H1 (cell line): ENCODE results near the gene GNB5. TPM values are rescaled to one million over a fixed set of nuclear protein-coding genes. Genes with fewer than 3 reads are reported as not detected.

Experiments
- CTCF ChIA-PET: fragments of 300-600 bp; sonication (Branson Sonifier 250); formaldehyde crosslinking; loops from one replicate; lab custom pipeline; 2021; ENCODE audit not compliant: partially characterized antibody; lab: Charles Lee
- POLR2A ChIA-PET: fragments of 300-600 bp; sonication (Branson Sonifier 250); formaldehyde crosslinking; loops from one replicate; lab custom pipeline; 2021; ENCODE audit warnings: inconsistent platforms; ENCODE audit not compliant: partially characterized antibody; lab: Charles Lee
- DNase-seq, 2 experiments: peaks; one replicate each; pipeline versions ENCODE4 v3.0.0 to v3.0.0-alpha.2; 2010 to 2022; ENCODE audit warnings: low spot score in 2 of 2, low read depth in 1 of 2, mixed read lengths in 1 of 2
- FAIRE-seq: peaks from 2 replicates; lab custom pipeline; 2011; peaks lifted over from hg19 to GRCh38; lab: Jason Lieb, UNC
- H2AFZ ChIP-seq: 2 replicates; pipeline ENCODE4 v1.8.1; 2012; ENCODE audit warnings: low read length, inconsistent platforms
- H2AK5ac ChIP-seq: 2 replicates; pipeline ENCODE4 v1.6.1; 2013; ENCODE audit warnings: low read depth, low read length
- H2BK120ac ChIP-seq: replicated peaks from 2 replicates; pipeline ENCODE3; 2013; ENCODE audit warnings: low read depth, low read length, inconsistent platforms
- H2BK12ac ChIP-seq: 2 replicates; pipeline ENCODE4 v1.6.1; 2013; ENCODE audit warnings: low read depth, low read length
- H2BK15ac ChIP-seq: 2 replicates; pipeline ENCODE4 v1.6.1; 2013; ENCODE audit warnings: low read length
- H2BK20ac ChIP-seq: 2 replicates; pipeline ENCODE4 v1.6.1; 2013; ENCODE audit warnings: low read length
- H2BK5ac ChIP-seq: 2 replicates; pipeline ENCODE4 v1.6.1; 2013; ENCODE audit warnings: low read depth, low read length
- H3K14ac ChIP-seq: 2 replicates; pipeline ENCODE4 v1.6.1; 2013; ENCODE audit warnings: inconsistent platforms; ENCODE audit not compliant: insufficient read length
- H3K18ac ChIP-seq: 2 replicates; pipeline ENCODE4 v1.6.1; 2013; ENCODE audit warnings: low read length; ENCODE audit errors: extremely low read depth
- H3K23ac ChIP-seq: 2 replicates; pipeline ENCODE4 v1.6.1; 2013; ENCODE audit warnings: inconsistent platforms; ENCODE audit not compliant: insufficient read length
- H3K23me2 ChIP-seq: 2 replicates; pipeline ENCODE4 v1.6.1; 2013; ENCODE audit warnings: low read depth, low read length
- H3K27ac ChIP-seq: 2 replicates; pipeline ENCODE4 v1.6.1; 2011; ENCODE audit warnings: low read depth, low read length, inconsistent platforms
- H3K27me3 ChIP-seq, 4 experiments: replicated peaks in 1 of 4; 1 replicate in 1 of 4; 2 replicates in 3 of 4; pipeline versions ENCODE4 v1.6.1 to v1.8.1; 2011 to 2013; ENCODE audit warnings: low read length in 3 of 4, mild to moderate bottlenecking in 3 of 4, inconsistent platforms in 2 of 4, mixed read lengths in 2 of 4, moderate library complexity in 1 of 4; ENCODE audit not compliant: control insufficient read depth in 3 of 4, insufficient read depth in 3 of 4; ENCODE audit errors: extremely low read depth in 1 of 4
- H3K36me3 ChIP-seq, 4 experiments: 2 replicates each; pipeline versions ENCODE4 v1.6.1 to v1.8.1; 2011 to 2013; ENCODE audit warnings: mild to moderate bottlenecking in 4 of 4, low read length in 3 of 4, moderate library complexity in 2 of 4, control low read depth in 1 of 4, inconsistent platforms in 1 of 4; ENCODE audit not compliant: insufficient read depth in 4 of 4, control insufficient read depth in 2 of 4
- H3K4ac ChIP-seq: replicated peaks from 2 replicates; pipeline ENCODE3; 2013; ENCODE audit warnings: low read length, low read depth, mixed read lengths, inconsistent platforms; ENCODE audit not compliant: insufficient read length
- H3K4me1 ChIP-seq, 4 experiments: replicated peaks in 1 of 4; 1 replicate in 1 of 4; 2 replicates in 3 of 4; pipeline versions ENCODE4 v1.6.1 to v1.8.1; 2011 to 2013; ENCODE audit warnings: low read length in 3 of 4, inconsistent platforms in 2 of 4, mixed read lengths in 1 of 4; ENCODE audit not compliant: insufficient read depth in 4 of 4, control insufficient read depth in 3 of 4
- H3K4me2 ChIP-seq, 2 experiments: 2 replicates each; pipeline versions ENCODE4 v1.6.1 to v1.8.1; 2011 to 2013; ENCODE audit warnings: low read depth in 2 of 2, low read length in 2 of 2, control low read depth in 1 of 2, inconsistent platforms in 1 of 2, mild to moderate bottlenecking in 1 of 2; ENCODE audit not compliant: insufficient read depth in 1 of 2
- H3K4me3 ChIP-seq, 4 experiments: fragments of 200-600, 300-600 bp in 1 of 4; sonication (generic), shearing (Covaris generic), sonication (Bioruptor Twin) in 1 of 4; 2 replicates each; pipeline versions ENCODE4 v1.5.1 to v1.8.1; 2011 to 2016; ENCODE audit warnings: low read length in 4 of 4, low read depth in 3 of 4, control low read depth in 2 of 4, inconsistent platforms in 2 of 4, mild to moderate bottlenecking in 2 of 4, mixed read lengths in 1 of 4, moderate library complexity in 1 of 4; ENCODE audit not compliant: insufficient read depth in 2 of 4; ENCODE audit errors: extremely low read depth in 1 of 4
- H3K56ac ChIP-seq: replicated peaks from 2 replicates; pipeline ENCODE3; 2013; ENCODE audit warnings: low read depth, mild to moderate bottlenecking, mixed read lengths, low read length, inconsistent platforms; ENCODE audit not compliant: insufficient read length
- H3K79me1 ChIP-seq: 2 replicates; pipeline ENCODE4 v1.6.1; 2013; ENCODE audit warnings: low read depth, low read length, control low read depth
- H3K79me2 ChIP-seq, 2 experiments: 2 replicates each; pipeline versions ENCODE4 v1.6.1 to v1.8.1; 2012 to 2013; ENCODE audit warnings: low read length in 2 of 2, mild to moderate bottlenecking in 2 of 2, inconsistent platforms in 1 of 2; ENCODE audit not compliant: insufficient read depth in 2 of 2, control insufficient read depth in 1 of 2
- H3K9ac ChIP-seq, 4 experiments: replicated peaks in 1 of 4; 1 replicate in 1 of 4; 2 replicates in 3 of 4; pipeline versions ENCODE4 v1.6.1 to v1.8.1; 2011 to 2013; ENCODE audit warnings: low read depth in 3 of 4, low read length in 3 of 4, control low read depth in 2 of 4, mild to moderate bottlenecking in 2 of 4, moderate library complexity in 2 of 4, inconsistent platforms in 1 of 4; ENCODE audit errors: extremely low read depth in 1 of 4
- H3K9me3 ChIP-seq, 2 experiments: 2 replicates each; pipeline versions ENCODE4 v1.6.1 to v1.8.1; 2012 to 2013; ENCODE audit warnings: mild to moderate bottlenecking in 2 of 2, moderate library complexity in 2 of 2, control low read depth in 1 of 2, inconsistent platforms in 1 of 2, low read depth in 1 of 2, low read length in 1 of 2, mixed read lengths in 1 of 2; ENCODE audit not compliant: insufficient read depth in 2 of 2
- H4K20me1 ChIP-seq, 2 experiments: replicated peaks in 1 of 2; 2 replicates each; pipeline versions ENCODE3 to v1.8.1; 2011 to 2013; ENCODE audit warnings: inconsistent platforms in 2 of 2, low read length in 2 of 2, mild to moderate bottlenecking in 1 of 2; ENCODE audit not compliant: insufficient read depth in 2 of 2, control insufficient read depth in 1 of 2
- H4K5ac ChIP-seq: 2 replicates; pipeline ENCODE4 v1.6.1; 2013; ENCODE audit warnings: low read length, low read depth, mixed read lengths, inconsistent platforms; ENCODE audit not compliant: insufficient read length
- H4K8ac ChIP-seq: 2 replicates; pipeline ENCODE4 v1.8.0; 2013; ENCODE audit warnings: mild to moderate bottlenecking, moderate library complexity, low read length, inconsistent platforms; ENCODE audit not compliant: insufficient read depth; ENCODE audit errors: extremely low read depth
- H4K91ac ChIP-seq: replicated peaks from 2 replicates; pipeline ENCODE3; 2013; ENCODE audit warnings: low read length, mixed read lengths, inconsistent platforms; ENCODE audit not compliant: insufficient read length
- ATF2 ChIP-seq: IDR thresholded peaks from 2 replicates; pipeline ENCODE4 v1.6.1; 2012; ENCODE audit warnings: low read length, inconsistent platforms
- BCL11A ChIP-seq, 2 experiments: IDR thresholded peaks; one replicate each; pipeline ENCODE4 v1.6.1; 2011; ENCODE audit warnings: low read depth in 2 of 2, low read length in 2 of 2, mild to moderate bottlenecking in 2 of 2
- CHD1 ChIP-seq: IDR thresholded peaks from 2 replicates; pipeline ENCODE4 v1.6.1; 2012; ENCODE audit warnings: low read depth, low read length, improper control_type of control experiment
- EZH2 ChIP-seq: fragments of 200-600 bp; sonication (generic); IDR thresholded peaks from 2 replicates; pipeline ENCODE4 v1.7.1; 2012; ENCODE audit warnings: low read depth, mild to moderate bottlenecking, moderate library complexity, low read length, inconsistent platforms; ENCODE audit not compliant: severe bottlenecking
- POU5F1 ChIP-seq: IDR thresholded peaks from 2 replicates; pipeline ENCODE4 v1.6.1; 2011; ENCODE audit warnings: low read depth, mild to moderate bottlenecking, low read length, moderate library complexity
- SAP30 ChIP-seq: fragments of 300-600 bp; sonication (generic); IDR thresholded peaks from 2 replicates; pipeline ENCODE4 v1.7.1; 2012; ENCODE audit warnings: low read length, moderate library complexity, mild to moderate bottlenecking, inconsistent platforms; ENCODE audit not compliant: insufficient read depth, insufficient replicate concordance
- WGBS, 2 experiments: shearing (Covaris generic) in 1 of 2; methylation state at CpG; one replicate each; pipeline versions ENCODE4 v1.1.6 to v1.1.7; 2013 to 2015; ENCODE audit warnings: low lambda C conversion rate in 2 of 2, mixed read lengths in 2 of 2, inconsistent platforms in 1 of 2, low coverage in 1 of 2, missing lambda C conversion rate in 1 of 2; ENCODE audit not compliant: insufficient replicate concordance in 2 of 2, insufficient coverage in 1 of 2, insufficient read length in 1 of 2; ENCODE audit errors: extremely low coverage in 1 of 2, missing lambda C conversion rate in 1 of 2; 5-methylcytosine and 5-hydroxymethylcytosine counted together
- polyA plus RNA-seq, 7 experiments: library from polyadenylated mRNA; depleted of rRNA in 3 of 7; stranded (reverse) in 5 of 7; unstranded in 2 of 7; fragments of >200 nt in 5 of 7; fragments of 200-250 nt in 2 of 7; gene quantifications; 1 replicate in 5 of 7; 2 replicates in 1 of 7; 4 replicates in 1 of 7; pipeline versions ENCODE4 v1.2.1 to v1.2.3, GENCODE V29; 2011 to 2013; ENCODE audit warnings: missing spikeins in 2 of 7, mixed read lengths in 2 of 7
- total RNA-seq: library from RNA; stranded (reverse); fragmentation: NEBNext Ultra II Directional; extraction: Animal tissue kit (Norgen Biotek cat#: 25700); gene quantifications from 2 replicates; pipeline ENCODE4 v1.2.1, GENCODE V29; 2021

The GNB5 gene
- total and polyA plus RNA-seq, 2 of the 8 experiments (the other 6 are each of a cell fraction or from before 2014, with no cell fraction given): 21.7 to 42.5 TPM

- no peaks in the 10 kb centered on the region for H3K36me3 ChIP-seq
- WGBS, 2 experiments: 91% methylated on average over 5 of the region's 5 CpGs; no CpG with 5 or more reads in 1 of the 2 experiments
- H2AK5ac ChIP-seq: no peak overlapping the region
- no peak overlapping the region for H3K4me2 ChIP-seq
- H3K27me3 ChIP-seq: peaks cover 0 to 14% (median 6%) of the 10 kb centered on the region in 4 experiments; a peak in 5 of 7 replicates
- H2BK12ac ChIP-seq: no peak overlapping the region
- H2BK5ac ChIP-seq: no peak overlapping the region
- no peak overlapping the region for H4K91ac ChIP-seq
- no peaks in the 10 kb centered on the region for H4K20me1 ChIP-seq
- H3K23me2 ChIP-seq: no peaks in the 10 kb centered on the region; the same call in 1 of the 2 replicates
- H3K27ac ChIP-seq: no peak overlapping the region
- ChIA-PET CTCF (interaction anchor here (0.9 to 2.1 kb wide), 7 partner anchors 10 to 711 kb away, joined by 3 to 8 read pairs (median 4); no protein-coding TSS in a partner anchor), POLR2A (interaction anchor here (0.6 to 1.4 kb wide), 4 partner anchors 13 to 143 kb away, joined by 3 to 4 read pairs (median 4); partner anchors contain the start of gene LEO1)
- H2BK15ac ChIP-seq: no peak overlapping the region
- no peak overlapping the region for H2AFZ ChIP-seq
- FAIRE-seq: no peak
- H3K14ac ChIP-seq: no peak overlapping the region
- H3K18ac ChIP-seq: no peak overlapping the region
- no peak overlapping the region for H4K5ac ChIP-seq
- no peaks in the 10 kb centered on the region for H3K79me2 ChIP-seq
- no peak overlapping the region for H3K4ac ChIP-seq
- H2BK120ac ChIP-seq: no peak overlapping the region
- DNase-seq: no peak
- H4K8ac ChIP-seq: no peak overlapping the region
- no peak overlapping the region for H3K56ac ChIP-seq
- no peak overlapping the region for H3K9ac ChIP-seq
- H3K4me1 ChIP-seq: peaks cover 0 to 2% (median under 1%) of the 10 kb centered on the region in 4 experiments; a peak in 2 of 7 replicates
- H3K79me1 ChIP-seq: no peaks in the 10 kb centered on the region
- no peaks in the 10 kb centered on the region; a peak in 1 of 4 replicates for H3K9me3 ChIP-seq
- no peak overlapping the region for H3K4me3 ChIP-seq
- H3K23ac ChIP-seq: no peak overlapping the region
- no peak overlapping the region for H2BK20ac ChIP-seq
- TF ChIP-seq POU5F1 (no peak), BCL11A (IDR thresholded peaks at IDR 0.05; ENCODE audit: low read depth in 2 of 2, low read length in 2 of 2) (no peak), CHD1 (no peak), ATF2 (no peak), SAP30 (no peak), EZH2 (no peak)
Measured at GRCh38 chr15:52114261-52115055, 76.7 kb downstream of the GNB5 start.
